Activated CD4-positive, CD25-positive, alpha-beta regulatory T cell treated with anti-CD3 and anti-CD28 coated beads, Interleukin-2, amount 50 U/mL, for 16 hours (primary cell): ENCODE results near the gene ZNF503.

Experiments used
- DNase-seq: peaks from one replicate; pipeline ENCODE4 v3.0.0-alpha.2; 2020; ENCODE audit warnings: low read depth, low spot score

ZNF503 gene

GRCh38 chr10:75401569-75402485, at the start of gene ZNF503:
Gene ZNF503, minus strand, starts transcription at chr10:75401764. Its CDS starts 345 bp downstream, at chr10:75401419.
- no peak for DNase-seq

GRCh38 chr10:75450644-75451640, 49.4 kb upstream of the ZNF503 start:
- no peak for DNase-seq

DNA sequence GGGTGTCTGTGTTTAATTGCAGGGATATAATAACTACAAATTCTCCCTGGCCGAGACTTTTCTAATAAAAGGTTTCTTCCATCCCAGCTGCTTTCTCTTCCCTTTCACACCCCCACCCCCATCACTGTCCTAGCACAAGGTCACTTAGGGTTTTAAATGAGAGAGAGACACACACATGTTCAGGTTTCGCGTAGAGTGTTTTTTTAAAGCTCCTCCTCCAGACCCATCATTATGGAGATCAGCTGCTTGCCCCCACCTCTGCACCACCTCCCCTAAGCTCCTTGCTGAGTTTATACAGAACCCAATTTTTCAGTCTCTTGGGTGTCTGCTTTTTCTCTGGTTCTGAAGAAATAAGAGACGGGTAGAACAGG, 48.5 kb upstream of the ZNF503 start:
- DNase-seq, result no peak

DNA sequence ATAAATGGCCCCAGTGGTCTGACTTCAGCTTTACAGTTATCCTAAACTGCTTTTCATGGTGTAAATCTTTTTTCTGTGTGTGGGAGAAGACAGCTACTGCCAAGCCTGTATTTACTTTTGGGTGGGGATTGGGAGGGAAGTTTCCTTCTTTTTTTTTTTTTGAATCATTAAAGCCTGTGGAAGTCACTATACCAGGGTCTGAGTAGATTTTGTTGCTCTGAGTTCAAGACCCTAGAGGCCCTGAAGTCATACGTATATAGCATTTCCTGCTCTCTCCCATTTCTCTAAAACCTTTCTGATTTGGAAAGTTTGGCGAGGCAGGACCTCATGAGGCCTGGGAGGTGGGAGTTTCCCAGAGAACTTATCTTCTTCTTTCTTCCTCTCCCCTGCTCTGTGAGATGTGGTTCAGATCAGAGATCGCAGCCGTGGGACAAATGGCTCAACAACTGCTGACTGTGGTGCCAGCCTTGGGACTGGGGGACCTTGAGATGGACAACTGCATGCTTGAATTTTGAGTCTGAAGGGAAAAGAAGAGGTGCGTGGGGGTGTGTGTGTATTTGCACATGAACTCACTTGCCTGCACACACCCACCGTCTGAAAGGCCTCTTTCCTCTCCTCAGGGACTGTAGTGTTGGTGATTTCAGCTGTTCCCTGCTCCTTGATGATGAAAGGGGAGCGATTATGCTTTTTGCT, 48.0 kb upstream of the ZNF503 start:
- no peak for DNase-seq

- DNase-seq, result no peak
These were observed 46.6 kb upstream of the ZNF503 start for GRCh38 chr10:75448166-75448565.

DNA sequence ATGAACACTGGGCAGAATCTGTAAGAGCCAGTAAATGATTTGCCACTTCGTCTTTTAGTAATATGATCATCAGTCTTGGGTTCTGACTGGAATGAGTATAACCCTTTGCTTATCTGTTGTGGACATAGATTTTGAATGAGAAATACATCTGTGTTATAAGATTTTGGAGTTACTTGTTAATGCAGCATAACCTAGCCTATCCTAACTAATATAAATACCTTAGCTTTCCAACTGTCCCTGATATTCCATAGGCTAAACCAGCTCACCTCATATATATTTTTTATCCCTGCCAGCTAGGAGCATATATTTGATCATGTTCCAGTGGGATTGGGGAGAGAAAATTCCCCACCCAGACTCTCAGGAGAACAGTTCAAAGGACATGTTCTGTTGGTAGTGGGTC, 44.9 kb upstream of the ZNF503 start:
- DNase-seq, result no peak

DNA sequence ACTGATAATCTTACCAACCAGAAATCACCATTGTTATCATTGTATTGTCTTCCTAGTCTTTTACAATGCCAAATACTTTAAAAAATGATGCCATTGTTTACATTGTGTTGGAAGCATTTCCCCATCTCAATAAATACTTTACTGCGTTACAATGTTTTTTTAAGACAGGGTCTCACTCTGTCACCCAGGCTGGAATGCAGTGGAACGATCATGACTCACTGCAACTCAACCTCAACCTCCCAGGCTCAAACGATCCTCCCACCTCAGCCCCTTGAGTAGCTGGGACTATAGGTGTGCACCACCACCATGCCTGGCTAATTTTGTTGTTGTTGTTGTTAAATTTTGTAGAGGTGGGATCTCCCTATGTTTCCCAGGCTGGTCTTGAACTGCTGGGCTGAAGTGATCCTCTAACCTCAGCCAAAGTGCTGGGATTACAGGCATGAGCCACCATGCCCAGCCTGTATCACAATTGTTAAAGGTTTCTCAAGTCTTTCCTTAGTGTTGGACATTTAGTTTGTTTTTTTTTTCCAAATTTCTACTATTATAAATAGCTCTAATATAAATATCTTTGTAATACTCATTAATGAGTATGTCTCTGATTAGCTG, 43.3 kb upstream of the ZNF503 start:
- DNase-seq, result no peak

DNA sequence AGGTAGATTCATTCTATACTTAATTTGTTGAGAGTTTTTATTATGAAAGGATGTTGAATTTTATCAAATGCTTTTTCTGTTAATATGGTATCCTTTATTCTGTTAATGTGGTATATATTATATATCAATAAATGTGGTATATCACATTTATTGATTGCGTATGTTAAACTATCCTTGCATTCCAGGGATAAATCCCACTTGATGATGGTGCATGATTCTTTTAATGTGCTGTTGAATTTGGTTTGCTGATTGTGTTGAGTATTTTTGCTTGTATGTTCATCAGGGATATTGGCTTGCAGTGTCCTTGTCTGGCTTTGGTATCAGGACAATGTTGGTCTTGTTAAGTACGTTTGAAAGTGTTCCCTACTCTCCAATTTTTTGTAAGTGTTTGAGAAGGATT, 41.8 kb upstream of the ZNF503 start:
- no peak for DNase-seq

- no peak for DNase-seq
These were observed 40.1 kb upstream of the ZNF503 start for GRCh38 chr10:75441682-75442081.

- no peak for DNase-seq
These were observed 39.6 kb upstream of the ZNF503 start for GRCh38 chr10:75441196-75441595.

GRCh38 chr10:75440271-75440793, 38.8 kb upstream of the ZNF503 start:
- DNase-seq, result no peak

DNA sequence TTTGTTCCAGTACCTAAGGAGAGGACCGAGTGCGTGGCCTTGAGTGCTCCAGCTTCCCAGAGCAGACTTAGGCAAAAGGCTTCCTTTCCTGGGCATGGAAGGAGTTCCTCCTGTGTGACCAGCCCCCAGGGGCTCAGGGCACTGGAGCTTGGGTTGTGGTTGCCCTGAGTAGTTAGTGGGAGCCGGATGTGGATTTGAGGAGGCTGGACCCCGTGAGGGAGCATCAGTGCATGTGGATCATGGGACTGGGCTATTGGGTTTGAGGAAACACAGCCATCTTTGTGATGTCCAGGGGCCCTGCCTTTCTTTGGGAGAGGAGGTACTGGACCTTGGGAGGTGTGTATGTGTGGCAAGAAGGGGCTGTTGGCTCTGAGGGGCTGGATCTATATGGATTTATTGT, 38.2 kb upstream of the ZNF503 start:
- DNase-seq, result no peak

- no peak for DNase-seq
These were observed 36.7 kb upstream of the ZNF503 start for GRCh38 chr10:75438275-75438674.

GRCh38 chr10:75437693-75438092, 36.1 kb upstream of the ZNF503 start:
- no peak for DNase-seq

DNA sequence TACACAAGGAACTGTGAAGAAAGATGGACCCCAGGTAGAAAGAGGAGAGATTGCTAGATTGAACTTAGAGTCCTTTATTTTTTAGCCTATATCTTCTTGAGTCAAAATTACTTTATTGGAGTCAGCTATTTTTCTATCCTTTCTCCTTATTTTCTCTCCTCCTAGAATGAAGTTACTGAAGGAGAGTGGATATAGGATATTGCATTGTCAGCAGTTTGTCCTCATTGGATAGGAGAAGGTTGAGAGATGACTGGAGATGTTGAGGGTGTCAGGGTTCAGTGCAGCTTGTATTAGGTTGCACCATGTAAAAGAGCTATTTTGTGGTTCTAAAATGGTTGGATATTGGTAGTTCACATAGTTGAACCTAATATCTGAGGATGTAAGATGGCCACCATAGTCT, 35.3 kb upstream of the ZNF503 start:
- no peak for DNase-seq

DNA sequence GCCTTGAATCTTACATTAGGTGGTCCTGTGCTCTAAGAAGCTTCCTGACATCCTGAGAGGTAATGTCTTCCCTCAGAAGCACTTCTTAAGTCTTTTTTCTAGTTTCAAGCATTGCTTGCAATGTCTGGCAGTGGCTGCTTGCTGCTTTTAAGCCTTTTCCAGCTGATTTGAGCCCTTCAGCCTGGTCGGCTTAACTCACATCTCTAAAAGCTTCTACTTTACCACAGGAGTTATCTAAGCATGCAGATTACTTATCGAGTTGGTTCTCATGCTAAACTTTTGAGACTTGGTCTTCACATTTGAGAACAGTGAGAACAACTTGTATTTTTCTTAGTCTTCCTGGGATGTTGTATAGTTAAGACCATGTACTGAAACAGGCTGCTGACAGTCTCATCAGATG, 33.7 kb upstream of the ZNF503 start:
- DNase-seq, result no peak

GRCh38 chr10:75434291-75434690, 32.7 kb upstream of the ZNF503 start:
- DNase-seq, result no peak

DNA sequence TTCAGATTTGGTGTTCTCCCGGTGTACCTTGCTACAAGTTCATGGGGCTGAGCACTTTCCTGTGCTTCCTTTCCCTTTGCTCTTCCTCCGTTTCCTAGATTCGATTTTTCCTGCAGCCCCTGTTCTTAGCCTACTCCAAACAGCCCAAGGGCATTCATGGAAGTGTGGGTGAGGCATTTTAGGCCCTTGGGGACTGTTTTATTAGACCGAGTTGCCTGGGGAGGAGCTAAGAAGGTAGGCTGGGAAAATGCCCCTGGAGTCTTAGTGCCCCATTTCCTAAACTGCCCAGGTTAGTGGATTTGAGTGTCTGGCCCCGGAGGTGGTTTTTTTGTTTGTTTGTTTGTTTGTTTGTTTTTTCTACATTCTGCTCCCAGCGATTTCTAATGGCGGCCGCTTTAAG, 31.7 kb upstream of the ZNF503 start:
- DNase-seq, result no peak

DNA sequence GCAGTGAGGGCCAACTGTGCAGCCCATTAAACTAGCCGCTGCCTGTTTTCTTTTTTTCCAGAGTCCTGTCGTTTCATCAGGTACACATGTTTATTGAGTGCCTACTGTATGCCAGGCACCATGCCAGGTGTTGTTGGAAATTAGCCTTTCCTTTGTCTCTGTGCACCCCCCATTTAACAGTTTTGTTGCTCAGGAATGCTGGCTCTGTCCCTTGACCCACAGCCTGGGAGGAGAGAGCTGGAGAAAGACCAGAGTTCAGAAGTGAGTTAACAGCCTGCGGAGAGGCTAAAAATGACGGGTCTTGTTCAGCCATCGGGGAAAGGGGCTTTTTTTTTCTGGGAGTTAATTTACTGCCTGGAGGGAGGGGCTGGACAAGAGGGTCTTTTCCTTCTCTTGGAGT, 31.2 kb upstream of the ZNF503 start:
- no peak for DNase-seq

GRCh38 chr10:75432176-75432575, 30.6 kb upstream of the ZNF503 start:
- DNase-seq, result no peak
